ENCODE measurements around the gene RGMA. TPM values are rescaled to one million over a fixed set of nuclear protein-coding genes. Genes with fewer than 3 reads are reported as not detected.

The RGMA gene
- total RNA-seq, 2 donors from 2014 or later: 37.7 to 67.1 TPM

DNA sequence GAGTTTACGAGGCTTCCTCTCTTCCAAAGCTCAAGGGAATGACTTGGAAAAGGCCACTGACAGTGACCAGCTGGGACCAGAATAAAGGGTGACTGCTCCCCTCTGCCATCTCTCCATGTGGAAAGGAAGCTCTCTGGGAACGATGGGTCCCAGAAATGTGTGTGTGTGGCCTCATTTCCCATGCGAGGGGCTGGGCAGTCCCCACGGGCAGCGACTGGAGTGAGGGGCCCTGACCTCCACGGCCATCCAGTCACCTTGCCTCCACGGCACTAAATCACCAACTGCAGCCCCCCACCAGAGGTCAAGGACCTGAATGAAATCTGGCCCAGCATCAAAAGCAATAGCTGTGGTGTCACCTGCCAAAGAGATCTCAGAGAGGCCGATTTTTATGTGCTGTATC lies 29.6 kb downstream of the RGMA start:
- no peak overlapping the region for H3K27ac Mint-ChIP-seq
- no peak for DNase-seq
- Histone ChIP-seq H3K9me3 (ENCODE audit: control insufficient read depth, low read length) (no peaks in the 10 kb centered on the region), H3K27ac (ENCODE audit: low read depth, low read length) (no peak overlapping the region), H3K4me3 (ENCODE audit: low read length) (no peak overlapping the region), H3K4me1 (ENCODE audit: control insufficient read depth, insufficient read depth, low read length) (peaks cover 26% of the 10 kb centered on the region), H3K27me3 (ENCODE audit: control insufficient read depth, insufficient read depth, low read length, poor library complexity, severe bottlenecking) (no peaks in the 10 kb centered on the region), H3K36me3 (ENCODE audit: control insufficient read depth, insufficient read depth, low read length) (peaks cover 50% of the 10 kb centered on the region), H3K9ac (ENCODE audit: extremely low read depth, low read length, poor library complexity, severe bottlenecking) (no peak overlapping the region)
- 92 to 95% methylated on average over 6 to 8 of the region's 8 CpGs for WGBS, 2 experiments (ENCODE audit: insufficient coverage in 1 of 2, insufficient read length in 1 of 2)
- TF ChIP-seq, protein P1, sequence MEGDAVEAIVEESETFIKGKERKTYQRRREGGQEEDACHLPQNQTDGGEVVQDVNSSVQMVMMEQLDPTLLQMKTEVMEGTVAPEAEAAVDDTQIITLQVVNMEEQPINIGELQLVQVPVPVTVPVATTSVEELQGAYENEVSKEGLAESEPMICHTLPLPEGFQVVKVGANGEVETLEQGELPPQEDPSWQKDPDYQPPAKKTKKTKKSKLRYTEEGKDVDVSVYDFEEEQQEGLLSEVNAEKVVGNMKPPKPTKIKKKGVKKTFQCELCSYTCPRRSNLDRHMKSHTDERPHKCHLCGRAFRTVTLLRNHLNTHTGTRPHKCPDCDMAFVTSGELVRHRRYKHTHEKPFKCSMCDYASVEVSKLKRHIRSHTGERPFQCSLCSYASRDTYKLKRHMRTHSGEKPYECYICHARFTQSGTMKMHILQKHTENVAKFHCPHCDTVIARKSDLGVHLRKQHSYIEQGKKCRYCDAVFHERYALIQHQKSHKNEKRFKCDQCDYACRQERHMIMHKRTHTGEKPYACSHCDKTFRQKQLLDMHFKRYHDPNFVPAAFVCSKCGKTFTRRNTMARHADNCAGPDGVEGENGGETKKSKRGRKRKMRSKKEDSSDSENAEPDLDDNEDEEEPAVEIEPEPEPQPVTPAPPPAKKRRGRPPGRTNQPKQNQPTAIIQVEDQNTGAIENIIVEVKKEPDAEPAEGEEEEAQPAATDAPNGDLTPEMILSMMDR (conservative IDR thresholded peaks at IDR 0.05): no peak
- H3K9me3 Mint-ChIP-seq: no peaks in the 10 kb centered on the region
- H3K27me3 Mint-ChIP-seq (ENCODE audit: insufficient read depth): no peaks in the 10 kb centered on the region
- H3K4me1 Mint-ChIP-seq: peaks cover 51% of the 10 kb centered on the region
- H3K4me3 Mint-ChIP-seq: no peak overlapping the region
- H3K36me3 Mint-ChIP-seq (ENCODE audit: low read depth): peaks cover 56% of the 10 kb centered on the region

DNA sequence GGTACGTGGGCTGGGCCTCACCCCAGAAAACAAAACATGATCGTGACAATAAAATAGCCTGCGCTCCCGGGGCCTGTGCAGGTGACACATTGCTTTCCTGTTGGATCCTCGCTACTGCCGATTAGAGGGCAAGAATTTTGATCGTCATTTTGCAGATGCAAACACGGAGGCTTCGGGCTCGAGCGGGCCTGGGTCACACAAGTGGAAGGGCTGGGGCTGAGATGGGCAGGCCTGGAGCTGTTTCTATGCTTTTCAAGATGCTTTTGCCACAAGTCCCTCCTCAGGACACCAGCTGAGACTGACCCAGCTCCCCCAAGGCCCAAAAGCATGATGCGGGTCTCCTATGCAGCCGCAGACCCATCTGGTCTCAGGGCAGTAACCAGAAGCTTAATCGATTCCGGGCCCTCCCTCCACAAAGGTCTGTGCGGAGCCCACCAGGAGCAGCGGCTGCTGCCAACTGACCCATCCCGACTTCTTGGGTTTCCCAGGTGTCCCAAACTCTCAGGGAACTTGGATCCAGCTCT lies 30.0 kb downstream of the RGMA start:
- H3K27me3 ChIP-seq (ENCODE audit: control insufficient read depth, insufficient read depth, low read length, poor library complexity, severe bottlenecking): no peaks in the 10 kb centered on the region
- WGBS, 2 experiments (ENCODE audit: insufficient coverage in 1 of 2, insufficient read length in 1 of 2): 81% methylated on average over 17 to 18 of the region's 18 CpGs
- H3K36me3 Mint-ChIP-seq (ENCODE audit: low read depth): peaks cover 56% of the 10 kb centered on the region
- no peak for DNase-seq
- H3K4me1 ChIP-seq (ENCODE audit: control insufficient read depth, insufficient read depth, low read length): peaks cover 21% of the 10 kb centered on the region
- no peak overlapping the region for H3K27ac ChIP-seq (ENCODE audit: low read depth, low read length)
- H3K9me3 Mint-ChIP-seq: no peaks in the 10 kb centered on the region
- H3K27me3 Mint-ChIP-seq (ENCODE audit: insufficient read depth): no peaks in the 10 kb centered on the region
- TF ChIP-seq, protein P1 (conservative IDR thresholded peaks at IDR 0.05): no peak
- H3K4me3 ChIP-seq (ENCODE audit: low read length): no peak overlapping the region
- no peak overlapping the region for H3K9ac ChIP-seq (ENCODE audit: extremely low read depth, low read length, poor library complexity, severe bottlenecking)
- peaks cover 45% of the 10 kb centered on the region for H3K36me3 ChIP-seq (ENCODE audit: control insufficient read depth, insufficient read depth, low read length)
- H3K4me1 Mint-ChIP-seq: peaks cover 46% of the 10 kb centered on the region
- no peak overlapping the region for H3K4me3 Mint-ChIP-seq
- no peak overlapping the region for H3K27ac Mint-ChIP-seq
- H3K9me3 ChIP-seq (ENCODE audit: control insufficient read depth, low read length): no peaks in the 10 kb centered on the region

DNA sequence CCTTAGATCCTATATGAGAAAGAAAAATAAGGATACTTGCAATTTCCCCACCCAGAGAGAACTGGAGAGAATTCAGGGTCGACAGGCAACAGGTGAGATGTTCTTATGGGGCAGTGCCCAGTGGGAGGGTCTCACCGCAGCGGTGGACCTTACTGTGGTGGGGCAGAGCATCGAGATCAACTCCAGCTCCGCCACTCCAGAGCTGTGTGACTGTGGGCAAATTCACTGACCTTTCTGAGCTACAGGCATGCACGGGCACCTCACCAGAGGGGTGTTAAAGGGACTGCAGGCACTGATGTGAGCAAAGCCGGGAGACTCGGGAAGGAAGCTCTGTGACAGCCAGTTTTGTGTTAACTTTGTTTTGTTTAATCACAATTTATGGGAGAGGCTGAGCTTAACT lies 30.9 kb downstream of the RGMA start:
- no peak for DNase-seq
- Histone ChIP-seq H3K27me3 (ENCODE audit: control insufficient read depth, insufficient read depth, low read length, poor library complexity, severe bottlenecking) (no peaks in the 10 kb centered on the region), H3K9ac (ENCODE audit: extremely low read depth, low read length, poor library complexity, severe bottlenecking) (no peak overlapping the region), H3K36me3 (ENCODE audit: control insufficient read depth, insufficient read depth, low read length) (peaks cover 44% of the 10 kb centered on the region), H3K4me1 (ENCODE audit: control insufficient read depth, insufficient read depth, low read length) (peaks cover 13% of the 10 kb centered on the region), H3K4me3 (ENCODE audit: low read length) (no peak overlapping the region), H3K9me3 (ENCODE audit: control insufficient read depth, low read length) (no peaks in the 10 kb centered on the region), H3K27ac (ENCODE audit: low read depth, low read length) (no peak overlapping the region)
- WGBS, 2 experiments (ENCODE audit: insufficient coverage in 1 of 2, insufficient read length in 1 of 2): 94 to 95% methylated on average over 7 to 8 of the region's 8 CpGs
- TF ChIP-seq, protein P1 (conservative IDR thresholded peaks at IDR 0.05): no peak
- H3K36me3 Mint-ChIP-seq (ENCODE audit: low read depth): peaks cover 57% of the 10 kb centered on the region
- peaks cover 38% of the 10 kb centered on the region for H3K4me1 Mint-ChIP-seq
- H3K9me3 Mint-ChIP-seq: no peaks in the 10 kb centered on the region
- H3K4me3 Mint-ChIP-seq: no peak overlapping the region
- H3K27me3 Mint-ChIP-seq (ENCODE audit: insufficient read depth): no peaks in the 10 kb centered on the region
- peak overlapping the region; percentile 61 for H3K27ac Mint-ChIP-seq

Data from endodermal cell (in vitro differentiated cells).